T-helper 1 cell treated with Interleukin-12 subunit alpha and Interleukin-12 subunit beta and Interleukin-4 antibody, amounts not matched to agents 30 μg/mL and 1 μg/mL, for 36 hours (primary cell): ENCODE data around the gene ITIH6.
"Not testable (repeated sequence)": the region's sequence is repeated elsewhere in the genome, so short reads cannot be mapped to it uniquely, and the experiment has no call there.

ENCODE experiments used
- H3K27ac Mint-ChIP-seq: one replicate; pipeline ENCODE4 v1.8.0; 2021; ENCODE audit warnings: mild to moderate bottlenecking, mixed read lengths
- H3K27me3 Mint-ChIP-seq: one replicate; pipeline ENCODE4 v1.8.0; 2021; ENCODE audit warnings: low read depth, mixed read lengths
- H3K36me3 Mint-ChIP-seq: one replicate; pipeline ENCODE4 v1.8.0; 2021; ENCODE audit warnings: low read depth, mixed read lengths
- H3K4me1 Mint-ChIP-seq: one replicate; pipeline ENCODE4 v1.8.0; 2021; ENCODE audit warnings: low read depth, mixed read lengths
- H3K4me3 Mint-ChIP-seq: one replicate; pipeline ENCODE4 v1.8.0; 2021; ENCODE audit warnings: mild to moderate bottlenecking, moderate library complexity, mixed read lengths
- H3K9me3 Mint-ChIP-seq: one replicate; pipeline ENCODE4 v1.8.0; 2021; ENCODE audit warnings: mixed read lengths

Gene ITIH6

GRCh38 chrX:54776061-54776460, 22.0 kb downstream of the ITIH6 start:
- no peaks in the 10 kb centered on the region for H3K9me3 Mint-ChIP-seq
- no peaks in the 10 kb centered on the region for H3K36me3 Mint-ChIP-seq
- no peak overlapping the region for H3K4me3 Mint-ChIP-seq
- H3K27ac Mint-ChIP-seq, result no peak overlapping the region
- H3K4me1 Mint-ChIP-seq, result peaks cover 6% of the 10 kb centered on the region
- peaks cover 4% of the 10 kb centered on the region for H3K27me3 Mint-ChIP-seq

- not testable (repeated sequence) for H3K36me3 Mint-ChIP-seq, H3K9me3 Mint-ChIP-seq, H3K27ac Mint-ChIP-seq, H3K4me1 Mint-ChIP-seq, H3K4me3 Mint-ChIP-seq, H3K27me3 Mint-ChIP-seq
Measured at GRCh38 chrX:54774391-54775094, 23.5 kb downstream of the ITIH6 start.

GRCh38 chrX:54758114-54759055, 39.7 kb downstream of the ITIH6 start:
- Mint-ChIP-seq H3K4me3 (no peak overlapping the region), H3K27me3 (no peaks in the 10 kb centered on the region), H3K36me3 (no peaks in the 10 kb centered on the region), H3K27ac (no peak overlapping the region), H3K9me3 (peaks cover 3% of the 10 kb centered on the region), H3K4me1 (no peaks in the 10 kb centered on the region)

- Mint-ChIP-seq H3K27me3 (no peaks in the 10 kb centered on the region), H3K36me3 (no peaks in the 10 kb centered on the region), H3K4me3 (no peak overlapping the region), H3K9me3 (no peaks in the 10 kb centered on the region), H3K4me1 (no peaks in the 10 kb centered on the region), H3K27ac (no peak overlapping the region)
Measured at GRCh38 chrX:54754854-54755253, 43.2 kb downstream of the ITIH6 start.

GRCh38 chrX:54748626-54749025, 49.4 kb downstream of the ITIH6 start:
- H3K4me1 Mint-ChIP-seq, result no peaks in the 10 kb centered on the region

GRCh38 chrX:54747733-54748393, 50.2 kb downstream of the ITIH6 start:
- Mint-ChIP-seq H3K36me3 (no peaks in the 10 kb centered on the region), H3K4me3 (no peak overlapping the region), H3K27ac (no peak overlapping the region), H3K9me3 (peaks cover 4% of the 10 kb centered on the region), H3K27me3 (no peaks in the 10 kb centered on the region), H3K4me1 (no peaks in the 10 kb centered on the region)

More at GRCh38 chrX:54748626-54749025, 49.4 kb downstream of the ITIH6 start:
- no peaks in the 10 kb centered on the region for H3K36me3 Mint-ChIP-seq
- no peaks in the 10 kb centered on the region for H3K27me3 Mint-ChIP-seq
- H3K27ac Mint-ChIP-seq, result no peak overlapping the region
- H3K4me3 Mint-ChIP-seq, result no peak overlapping the region
- no peaks in the 10 kb centered on the region for H3K9me3 Mint-ChIP-seq

GRCh38 chrX:54746928-54747327, 51.1 kb downstream of the ITIH6 start:
- Mint-ChIP-seq H3K27me3 (no peaks in the 10 kb centered on the region), H3K27ac (no peak overlapping the region), H3K36me3 (no peaks in the 10 kb centered on the region), H3K4me1 (no peaks in the 10 kb centered on the region), H3K4me3 (no peak overlapping the region), H3K9me3 (peaks cover 4% of the 10 kb centered on the region)

GRCh38 chrX:54745676-54746075, 52.4 kb downstream of the ITIH6 start:
- Mint-ChIP-seq H3K27ac (no peak overlapping the region), H3K27me3 (no peaks in the 10 kb centered on the region), H3K4me3 (no peak overlapping the region), H3K9me3 (peaks cover 4% of the 10 kb centered on the region), H3K4me1 (no peaks in the 10 kb centered on the region), H3K36me3 (no peaks in the 10 kb centered on the region)

- not testable (repeated sequence) for H3K4me3 Mint-ChIP-seq, H3K27me3 Mint-ChIP-seq, H3K27ac Mint-ChIP-seq, H3K4me1 Mint-ChIP-seq, H3K36me3 Mint-ChIP-seq
- peaks cover 11% of the 10 kb centered on the region for H3K9me3 Mint-ChIP-seq
Measured at GRCh38 chrX:54738567-54738966, 59.5 kb downstream of the ITIH6 start.

- not testable (repeated sequence) for H3K27ac Mint-ChIP-seq, H3K36me3 Mint-ChIP-seq, H3K4me3 Mint-ChIP-seq, H3K27me3 Mint-ChIP-seq, H3K4me1 Mint-ChIP-seq, H3K9me3 Mint-ChIP-seq
Measured at GRCh38 chrX:54736298-54736942, 61.6 kb downstream of the ITIH6 start.

GRCh38 chrX:54721424-54721823, 76.6 kb downstream of the ITIH6 start:
- Mint-ChIP-seq H3K4me3 (no peak overlapping the region), H3K4me1 (no peaks in the 10 kb centered on the region), H3K27ac (no peak overlapping the region), H3K36me3 (no peaks in the 10 kb centered on the region), H3K9me3 (no peaks in the 10 kb centered on the region), H3K27me3 (no peaks in the 10 kb centered on the region)

GRCh38 chrX:54715621-54716020, 82.4 kb downstream of the ITIH6 start:
- Mint-ChIP-seq H3K27ac (no peak overlapping the region), H3K27me3 (no peaks in the 10 kb centered on the region), H3K9me3 (no peaks in the 10 kb centered on the region), H3K4me1 (no peaks in the 10 kb centered on the region), H3K4me3 (no peak overlapping the region), H3K36me3 (no peaks in the 10 kb centered on the region)

GRCh38 chrX:54714424-54714823, 83.6 kb downstream of the ITIH6 start:
- Mint-ChIP-seq H3K4me3 (no peak overlapping the region), H3K36me3 (no peaks in the 10 kb centered on the region), H3K27ac (no peak overlapping the region), H3K4me1 (no peaks in the 10 kb centered on the region), H3K9me3 (no peaks in the 10 kb centered on the region), H3K27me3 (no peaks in the 10 kb centered on the region)

- no peak overlapping the region for H3K27ac Mint-ChIP-seq
- no peaks in the 10 kb centered on the region for H3K36me3 Mint-ChIP-seq
- H3K27me3 Mint-ChIP-seq, result no peaks in the 10 kb centered on the region
- H3K9me3 Mint-ChIP-seq, result no peaks in the 10 kb centered on the region
- H3K4me1 Mint-ChIP-seq, result no peaks in the 10 kb centered on the region
- H3K4me3 Mint-ChIP-seq, result no peak overlapping the region
Measured at GRCh38 chrX:54711735-54712134, 86.3 kb downstream of the ITIH6 start.
